NOMO-1 treated with DMSO at 0.1 percent for 48 hours (cell line): ENCODE results near the gene SPIN2B.

Experiments used
- DNase-seq: peaks from one replicate; lab custom pipeline; 2025; ENCODE audit not compliant: unreplicated experiment; lab: John Stamatoyannopoulos, UW

The SPIN2B gene

DNA sequence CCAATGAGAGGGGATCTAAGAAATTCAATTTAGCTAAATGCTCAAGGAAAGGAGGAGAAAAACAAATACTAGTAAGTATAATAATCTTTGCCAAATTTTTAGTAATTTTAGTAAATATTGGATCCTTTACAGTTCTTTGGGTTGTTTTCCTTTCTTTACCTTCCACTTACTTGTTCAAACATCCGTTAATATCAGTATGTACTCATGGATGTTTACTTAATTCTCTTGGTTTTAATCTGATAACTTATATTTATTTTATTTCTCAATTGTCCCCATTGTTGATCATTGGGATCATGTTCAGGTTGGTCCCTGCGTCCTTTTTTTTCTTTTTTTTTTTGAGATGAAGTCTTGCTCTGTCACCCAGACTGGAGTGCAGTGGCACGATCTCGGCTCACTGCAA lies 46.9 kb downstream of the SPIN2B start:
- no peak for DNase-seq

DNA sequence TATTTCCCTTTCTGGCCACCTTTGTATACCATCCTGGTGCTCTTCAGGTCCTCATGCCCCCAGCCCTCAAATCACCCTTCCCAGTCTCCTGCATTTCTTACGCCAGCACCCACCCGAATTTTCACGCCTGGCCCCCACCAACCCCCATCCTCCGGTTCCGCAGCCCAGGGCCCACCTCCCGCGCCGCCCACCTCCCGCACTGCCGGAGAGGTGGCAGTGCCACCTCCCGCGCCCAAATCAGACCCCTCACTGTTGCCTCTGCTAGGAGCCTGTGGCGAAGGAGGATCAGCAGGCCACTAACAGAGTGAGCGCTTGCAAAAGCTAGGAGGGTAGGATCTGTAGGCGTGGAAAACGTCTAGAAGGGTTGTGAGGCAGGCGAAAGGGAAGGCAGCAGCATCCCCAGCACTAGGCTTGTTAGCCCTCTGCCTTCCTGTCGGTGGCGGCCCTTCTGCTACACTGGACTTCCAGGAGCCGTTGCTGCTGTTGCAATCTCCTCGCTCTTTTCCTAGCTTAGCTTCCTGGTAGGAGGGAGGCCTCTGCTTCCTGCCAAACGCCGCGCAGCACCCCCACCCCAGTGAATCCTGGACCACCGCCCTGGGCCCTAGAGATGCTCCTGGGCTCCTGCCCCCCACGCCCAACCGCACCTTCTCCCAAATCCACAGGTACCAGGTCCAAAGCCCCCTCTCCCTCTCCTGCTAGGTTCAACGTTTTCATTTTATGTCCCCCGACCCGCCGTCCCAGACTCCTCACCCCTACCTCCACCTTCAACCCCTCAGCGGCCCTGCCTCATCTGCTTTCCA lies 51.0 kb downstream of the SPIN2B start:
- no peak for DNase-seq
